ENCODE results near the gene RNF144B. TPM values are rescaled to one million over a fixed set of nuclear protein-coding genes. Genes with fewer than 3 reads are reported as not detected.

RNF144B gene
- total and polyA plus RNA-seq, 2 donors (not counting 1 experiment from before 2014, with no cell fraction given) = 3.0 to 17.0 TPM

DNA sequence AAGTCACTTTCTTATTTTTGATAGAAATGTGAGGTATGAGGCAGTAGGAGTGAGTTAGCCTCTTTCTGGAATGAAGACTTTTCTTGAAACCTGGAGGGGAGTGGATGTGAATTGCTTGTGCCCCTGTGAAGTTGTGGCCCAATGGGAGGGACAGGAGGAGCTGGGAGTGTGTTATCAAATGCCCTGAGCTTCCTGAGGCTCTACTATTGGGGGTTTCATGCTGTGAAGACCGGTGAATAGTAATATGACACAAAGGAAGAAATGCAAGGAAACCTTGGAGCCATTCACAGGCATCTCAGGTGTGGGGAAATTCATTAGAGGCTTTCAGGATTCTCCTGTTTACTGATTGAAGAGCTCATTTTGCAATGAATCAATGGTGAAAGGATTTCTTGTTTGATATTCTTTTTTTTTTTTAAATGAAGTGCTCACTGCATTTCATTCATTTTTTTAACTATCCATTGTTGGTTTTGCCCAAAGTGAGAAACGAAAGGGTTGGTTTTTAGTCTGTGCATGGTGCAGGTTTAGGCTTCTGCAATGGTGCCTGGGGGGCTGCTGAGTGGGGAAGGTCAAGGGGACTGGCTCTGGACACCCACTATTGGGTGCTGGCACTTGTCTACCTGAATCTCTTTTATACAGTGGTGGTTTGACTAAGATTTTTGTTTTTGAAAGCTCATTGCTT is 8.2 kb downstream of the RNF144B start:
- no peak overlapping the region for H3K4me3 Mint-ChIP-seq
- POLR2A ChIA-PET = no interaction called here
- H3K27me3 ChIP-seq (replicated peaks in 1 of 4; ENCODE audit: control extremely low read depth in 1 of 4, control insufficient read depth in 3 of 4, insufficient read depth in 4 of 4, low read length in 3 of 4) = no peaks in the 10 kb centered on the region
- ATAC-seq (ENCODE audit: low read depth) (no peak), DNase-seq (no peak)
- H3K36me3 ChIP-seq (replicated peaks in 1 of 2; ENCODE audit: control extremely low read depth in 1 of 2, control insufficient read depth in 1 of 2, extremely low read depth in 1 of 2, insufficient read depth in 2 of 2, low read length in 1 of 2) = peaks cover 8 to 11% of the 10 kb centered on the region in 2 experiments
- no peaks in the 10 kb centered on the region for H4K20me1 ChIP-seq (ENCODE audit: control insufficient read depth, insufficient read depth, low read length, poor library complexity, severe bottlenecking)
- no peaks in the 10 kb centered on the region for H3K27me3 Mint-ChIP-seq
- H3K9ac ChIP-seq (ENCODE audit: low read length) = no peak overlapping the region
- H3K9me3 Mint-ChIP-seq (ENCODE audit: insufficient read depth) = no peaks in the 10 kb centered on the region
- TF ChIP-seq, protein P1, sequence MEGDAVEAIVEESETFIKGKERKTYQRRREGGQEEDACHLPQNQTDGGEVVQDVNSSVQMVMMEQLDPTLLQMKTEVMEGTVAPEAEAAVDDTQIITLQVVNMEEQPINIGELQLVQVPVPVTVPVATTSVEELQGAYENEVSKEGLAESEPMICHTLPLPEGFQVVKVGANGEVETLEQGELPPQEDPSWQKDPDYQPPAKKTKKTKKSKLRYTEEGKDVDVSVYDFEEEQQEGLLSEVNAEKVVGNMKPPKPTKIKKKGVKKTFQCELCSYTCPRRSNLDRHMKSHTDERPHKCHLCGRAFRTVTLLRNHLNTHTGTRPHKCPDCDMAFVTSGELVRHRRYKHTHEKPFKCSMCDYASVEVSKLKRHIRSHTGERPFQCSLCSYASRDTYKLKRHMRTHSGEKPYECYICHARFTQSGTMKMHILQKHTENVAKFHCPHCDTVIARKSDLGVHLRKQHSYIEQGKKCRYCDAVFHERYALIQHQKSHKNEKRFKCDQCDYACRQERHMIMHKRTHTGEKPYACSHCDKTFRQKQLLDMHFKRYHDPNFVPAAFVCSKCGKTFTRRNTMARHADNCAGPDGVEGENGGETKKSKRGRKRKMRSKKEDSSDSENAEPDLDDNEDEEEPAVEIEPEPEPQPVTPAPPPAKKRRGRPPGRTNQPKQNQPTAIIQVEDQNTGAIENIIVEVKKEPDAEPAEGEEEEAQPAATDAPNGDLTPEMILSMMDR (IDR thresholded peaks at IDR 0.05) = no peak
- TF ChIP-seq EZH2 (IDR thresholded peaks at IDR 0.05; ENCODE audit: borderline replicate concordance, insufficient read depth, low read depth, low read length, poor library complexity, severe bottlenecking) = no peak
- H3K9me3 ChIP-seq (ENCODE audit: control extremely low read depth in 1 of 3, control insufficient read depth in 2 of 3, insufficient read depth in 1 of 3, low read length in 2 of 3) = no peaks in the 10 kb centered on the region
- peaks cover 16 to 30% of the 10 kb centered on the region in 2 donors for H3K4me1 ChIP-seq (ENCODE audit: control insufficient read depth in 2 of 2, insufficient read depth in 2 of 2, low read length in 2 of 2)
- WGBS (ENCODE audit: insufficient coverage) = 83% methylated on average over 1 of the region's 2 CpGs
- H3K4me2 ChIP-seq (replicated peaks; ENCODE audit: low read depth, low read length, poor library complexity, severe bottlenecking) = no peak overlapping the region
- H3K4me3 ChIP-seq (ENCODE audit: control extremely low read depth in 1 of 5, extremely low read depth in 1 of 5, insufficient read depth in 1 of 5, low read depth in 2 of 5, low read length in 4 of 5) = no peak overlapping the region
- no peak overlapping the region for H3K27ac Mint-ChIP-seq
- peaks cover 90% of the 10 kb centered on the region for H3K79me2 ChIP-seq (ENCODE audit: control insufficient read depth, insufficient read depth, low read length)
- H3K4me1 Mint-ChIP-seq = peaks cover 43% of the 10 kb centered on the region
- CTCF ChIA-PET = interaction anchor here (0.7 to 1.6 kb wide), 2 partner anchors 68 to 108 kb away, joined by 3 to 4 read pairs; no protein-coding TSS in a partner anchor
- intact Hi-C loops (cut with micrococcal nuclease) = no loop called here
- no peak overlapping the region for H2AFZ ChIP-seq (ENCODE audit: insufficient read depth, low read depth, low read length, poor library complexity, severe bottlenecking)
- H3K27ac ChIP-seq (ENCODE audit: low read length in 2 of 2) = no peak overlapping the region

DNA sequence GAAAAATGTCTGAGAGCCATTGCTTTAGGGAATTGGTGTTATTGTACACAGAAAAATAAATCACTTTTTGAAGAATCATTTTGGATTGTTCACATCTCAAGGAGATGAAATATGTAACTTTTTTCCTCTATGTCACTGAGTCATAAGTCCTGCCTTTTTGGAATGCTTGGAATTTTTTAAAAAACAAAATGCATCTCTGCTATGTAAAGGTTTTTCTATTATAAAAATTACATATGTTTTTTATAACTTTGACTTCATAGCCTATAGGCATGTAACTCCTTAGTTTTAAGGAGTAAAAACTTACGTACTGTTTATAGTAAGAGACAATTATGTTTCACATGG is 8.7 kb downstream of the RNF144B start:
- H4K20me1 ChIP-seq (ENCODE audit: control insufficient read depth, insufficient read depth, low read length, poor library complexity, severe bottlenecking) = no peaks in the 10 kb centered on the region
- H3K4me2 ChIP-seq (replicated peaks; ENCODE audit: low read depth, low read length, poor library complexity, severe bottlenecking) = no peak overlapping the region
- H3K9ac ChIP-seq (ENCODE audit: low read length) = no peak overlapping the region
- H3K27me3 Mint-ChIP-seq = no peaks in the 10 kb centered on the region
- WGBS (ENCODE audit: insufficient coverage) = no CpG with 5 or more reads among the region's 1 CpG
- ChIA-PET CTCF (interaction anchor here (1.6 kb wide), 1 partner anchor 68 kb away, joined by 4 read pairs; no protein-coding TSS in a partner anchor), POLR2A (no interaction called here)
- peaks cover 89% of the 10 kb centered on the region for H3K79me2 ChIP-seq (ENCODE audit: control insufficient read depth, insufficient read depth, low read length)
- H3K27ac ChIP-seq (ENCODE audit: low read length in 2 of 2) = no peak overlapping the region
- H3K9me3 ChIP-seq (ENCODE audit: control extremely low read depth in 1 of 3, control insufficient read depth in 2 of 3, insufficient read depth in 1 of 3, low read length in 2 of 3) = no peaks in the 10 kb centered on the region
- H3K9me3 Mint-ChIP-seq (ENCODE audit: insufficient read depth) = no peaks in the 10 kb centered on the region
- TF ChIP-seq, protein P1 (IDR thresholded peaks at IDR 0.05) = no peak
- TF ChIP-seq EZH2 (IDR thresholded peaks at IDR 0.05; ENCODE audit: borderline replicate concordance, insufficient read depth, low read depth, low read length, poor library complexity, severe bottlenecking) = no peak
- H3K4me3 ChIP-seq (ENCODE audit: control extremely low read depth in 1 of 5, extremely low read depth in 1 of 5, insufficient read depth in 1 of 5, low read depth in 2 of 5, low read length in 4 of 5) = no peak overlapping the region
- H3K4me1 ChIP-seq (ENCODE audit: control insufficient read depth in 2 of 2, insufficient read depth in 2 of 2, low read length in 2 of 2) = peaks cover 17 to 30% of the 10 kb centered on the region in 2 donors
- H3K4me3 Mint-ChIP-seq = no peak overlapping the region
- H3K36me3 ChIP-seq (replicated peaks in 1 of 2; ENCODE audit: control extremely low read depth in 1 of 2, control insufficient read depth in 1 of 2, extremely low read depth in 1 of 2, insufficient read depth in 2 of 2, low read length in 1 of 2) = peaks cover 8 to 13% of the 10 kb centered on the region in 2 experiments
- H2AFZ ChIP-seq (ENCODE audit: insufficient read depth, low read depth, low read length, poor library complexity, severe bottlenecking) = no peak overlapping the region
- H3K27ac Mint-ChIP-seq = no peak overlapping the region
- DNase-seq = no peak
- ATAC-seq (ENCODE audit: low read depth) = no peak
- no peaks in the 10 kb centered on the region for H3K27me3 ChIP-seq (replicated peaks in 1 of 4; ENCODE audit: control extremely low read depth in 1 of 4, control insufficient read depth in 3 of 4, insufficient read depth in 4 of 4, low read length in 3 of 4)
- intact Hi-C loops (cut with micrococcal nuclease) = no loop called here
- peaks cover 43% of the 10 kb centered on the region for H3K4me1 Mint-ChIP-seq
